CD4-positive, alpha-beta memory T cell (primary cell): Measurements from ENCODE around the gene CRNKL1. TPM values are rescaled to one million over a fixed set of nuclear protein-coding genes. Genes with fewer than 3 reads are reported as not detected.

ENCODE experiments used
- polyA plus RNA-seq, 2 donors: library from polyadenylated mRNA; unstranded; fragments of 300-500 nt; fragmentation: Illumina TruSeq; gene quantifications; one replicate each; pipeline ENCODE4 v1.2.3, GENCODE V29; 2021
- total RNA-seq, 2 experiments: library from RNA; stranded (reverse); gene quantifications; one replicate each; pipeline ENCODE4 v1.2.3, GENCODE V29; 2021

CRNKL1 gene
- total and polyA plus RNA-seq, 4 experiments from 2014 or later = 10.4 to 32.9 (median 23.1) TPM

Other genes starting within 250 kb of the CRNKL1 start
- gene NAA20, start 35.1 kb downstream of the CRNKL1 start, total RNA-seq = 10 to 100 TPM; 32.5 to 33.5 TPM
- 100 to 1,000 TPM in 1 of 2 donors, 10 to 100 TPM in 1; 80.0 to 116 TPM for gene NAA20, start 35.1 kb downstream of the CRNKL1 start, polyA plus RNA-seq
- gene CFAP61, start 66 bp upstream of the CRNKL1 start, total RNA-seq = not detected
- not detected for gene CFAP61, start 66 bp upstream of the CRNKL1 start, polyA plus RNA-seq